Activated T-helper 17 cell treated with anti-CD3 and anti-CD28 coated beads, Interleukin-2, amount 50 U/mL, for 72 hours (primary cell): ENCODE measurements around the gene KCNIP1. TPM values are rescaled to one million over a fixed set of nuclear protein-coding genes. Genes with fewer than 3 reads are reported as not detected.

Source experiments
- ATAC-seq: fragments of 150-1000 bp; cut with Tn5 transposase; replicated peaks from 2 replicates; pipeline ENCODE4 v1.10.0; 2021; ENCODE audit warnings: mild to moderate bottlenecking, moderate library complexity
- H3K27ac Mint-ChIP-seq: one replicate; pipeline ENCODE4 v1.8.0; 2022; ENCODE audit warnings: mixed read lengths
- H3K27me3 Mint-ChIP-seq: one replicate; pipeline ENCODE4 v1.8.0; 2022; ENCODE audit warnings: mixed read lengths
- H3K36me3 Mint-ChIP-seq: one replicate; pipeline ENCODE4 v1.8.0; 2022; ENCODE audit warnings: low read depth, mild to moderate bottlenecking, mixed read lengths
- H3K4me1 Mint-ChIP-seq: one replicate; pipeline ENCODE4 v1.8.0; 2022; ENCODE audit warnings: mixed read lengths
- H3K4me3 Mint-ChIP-seq: one replicate; pipeline ENCODE4 v1.8.0; 2022; ENCODE audit warnings: mild to moderate bottlenecking, mixed read lengths
- H3K9me3 Mint-ChIP-seq: one replicate; pipeline ENCODE4 v1.8.0; 2022; ENCODE audit warnings: mixed read lengths
- total RNA-seq, 2 donors: library from RNA; stranded (reverse); gene quantifications; one replicate each; pipeline ENCODE4 v1.2.3, GENCODE V29; 2022

KCNIP1 gene
- total RNA-seq, 2 donors from 2014 or later = not detected

GRCh38 chr5:170691657-170692056 lies 187.8 kb downstream of the KCNIP1 start:
- Mint-ChIP-seq H3K27me3 (peaks cover 59% of the 10 kb centered on the region), H3K4me3 (no peak overlapping the region), H3K27ac (no peak overlapping the region), H3K4me1 (no peaks in the 10 kb centered on the region), H3K36me3 (no peaks in the 10 kb centered on the region), H3K9me3 (no peaks in the 10 kb centered on the region)
- ATAC-seq = no peak

GRCh38 chr5:170693701-170694100 lies 189.9 kb downstream of the KCNIP1 start:
- Mint-ChIP-seq H3K4me3 (no peak overlapping the region), H3K4me1 (no peaks in the 10 kb centered on the region), H3K27me3 (peaks cover 64% of the 10 kb centered on the region), H3K27ac (no peak overlapping the region), H3K9me3 (no peaks in the 10 kb centered on the region), H3K36me3 (no peaks in the 10 kb centered on the region)
- ATAC-seq = no peak

- no peaks in the 10 kb centered on the region for H3K36me3 Mint-ChIP-seq
- no peaks in the 10 kb centered on the region for H3K4me1 Mint-ChIP-seq
- H3K27ac Mint-ChIP-seq = no peak overlapping the region
- H3K27me3 Mint-ChIP-seq = peaks cover 55% of the 10 kb centered on the region
- H3K4me3 Mint-ChIP-seq = no peak overlapping the region
- H3K9me3 Mint-ChIP-seq = no peaks in the 10 kb centered on the region
- no peak for ATAC-seq
These were observed 191.1 kb downstream of the KCNIP1 start for GRCh38 chr5:170694911-170695310.

GRCh38 chr5:170697031-170697430 lies 193.2 kb downstream of the KCNIP1 start:
- H3K36me3 Mint-ChIP-seq = no peaks in the 10 kb centered on the region
- no peaks in the 10 kb centered on the region for H3K9me3 Mint-ChIP-seq
- H3K4me1 Mint-ChIP-seq = no peaks in the 10 kb centered on the region
- no peak overlapping the region for H3K4me3 Mint-ChIP-seq
- peaks cover 51% of the 10 kb centered on the region for H3K27me3 Mint-ChIP-seq
- ATAC-seq = no peak
- no peak overlapping the region for H3K27ac Mint-ChIP-seq

GRCh38 chr5:170700503-170700902 lies 196.7 kb downstream of the KCNIP1 start:
- H3K27ac Mint-ChIP-seq = no peak overlapping the region
- peaks cover 37% of the 10 kb centered on the region for H3K27me3 Mint-ChIP-seq
- no peaks in the 10 kb centered on the region for H3K9me3 Mint-ChIP-seq
- H3K4me1 Mint-ChIP-seq = no peaks in the 10 kb centered on the region
- H3K4me3 Mint-ChIP-seq = no peak overlapping the region
- H3K36me3 Mint-ChIP-seq = no peaks in the 10 kb centered on the region
- ATAC-seq = no peak

GRCh38 chr5:170701334-170701733 lies 197.5 kb downstream of the KCNIP1 start:
- H3K4me3 Mint-ChIP-seq = no peak overlapping the region
- no peaks in the 10 kb centered on the region for H3K36me3 Mint-ChIP-seq
- H3K27ac Mint-ChIP-seq = no peak overlapping the region
- ATAC-seq = no peak
- H3K9me3 Mint-ChIP-seq = no peaks in the 10 kb centered on the region
- H3K27me3 Mint-ChIP-seq = peaks cover 30% of the 10 kb centered on the region
- H3K4me1 Mint-ChIP-seq = no peaks in the 10 kb centered on the region

GRCh38 chr5:170704417-170705192 lies 200.8 kb downstream of the KCNIP1 start:
- H3K9me3 Mint-ChIP-seq = no peaks in the 10 kb centered on the region
- no peaks in the 10 kb centered on the region for H3K4me1 Mint-ChIP-seq
- ATAC-seq = no peak
- H3K36me3 Mint-ChIP-seq = no peaks in the 10 kb centered on the region
- no peak overlapping the region for H3K27ac Mint-ChIP-seq
- H3K4me3 Mint-ChIP-seq = no peak overlapping the region
- peaks cover 36% of the 10 kb centered on the region for H3K27me3 Mint-ChIP-seq

GRCh38 chr5:170709640-170710039 lies 205.8 kb downstream of the KCNIP1 start:
- no peak overlapping the region for H3K4me3 Mint-ChIP-seq
- H3K36me3 Mint-ChIP-seq = no peaks in the 10 kb centered on the region
- ATAC-seq = no peak
- peaks cover 38% of the 10 kb centered on the region for H3K27me3 Mint-ChIP-seq
- H3K4me1 Mint-ChIP-seq = no peaks in the 10 kb centered on the region
- no peak overlapping the region for H3K27ac Mint-ChIP-seq
- H3K9me3 Mint-ChIP-seq = no peaks in the 10 kb centered on the region

GRCh38 chr5:170711300-170711699 lies 207.5 kb downstream of the KCNIP1 start:
- Mint-ChIP-seq H3K9me3 (no peaks in the 10 kb centered on the region), H3K4me3 (no peak overlapping the region), H3K27ac (no peak overlapping the region), H3K4me1 (no peaks in the 10 kb centered on the region), H3K36me3 (no peaks in the 10 kb centered on the region), H3K27me3 (peaks cover 38% of the 10 kb centered on the region)
- ATAC-seq = no peak

- Mint-ChIP-seq H3K4me3 (no peak overlapping the region), H3K27ac (no peak overlapping the region), H3K9me3 (no peaks in the 10 kb centered on the region), H3K4me1 (no peaks in the 10 kb centered on the region), H3K36me3 (no peaks in the 10 kb centered on the region), H3K27me3 (peaks cover 36% of the 10 kb centered on the region)
- ATAC-seq = no peak
These were observed 211.3 kb downstream of the KCNIP1 start for GRCh38 chr5:170715141-170715540.

GRCh38 chr5:170716396-170716795 lies 212.6 kb downstream of the KCNIP1 start:
- peaks cover 28% of the 10 kb centered on the region for H3K27me3 Mint-ChIP-seq
- H3K4me3 Mint-ChIP-seq = no peak overlapping the region

GRCh38 chr5:170719551-170719950 lies 215.7 kb downstream of the KCNIP1 start:
- no peaks in the 10 kb centered on the region for H3K4me1 Mint-ChIP-seq
- H3K36me3 Mint-ChIP-seq = no peaks in the 10 kb centered on the region
- peaks cover 29% of the 10 kb centered on the region for H3K27me3 Mint-ChIP-seq
- H3K4me3 Mint-ChIP-seq = no peak overlapping the region
- no peak for ATAC-seq
- no peaks in the 10 kb centered on the region for H3K9me3 Mint-ChIP-seq
- H3K27ac Mint-ChIP-seq = no peak overlapping the region

More at GRCh38 chr5:170716396-170716795, 212.6 kb downstream of the KCNIP1 start:
- Mint-ChIP-seq H3K9me3 (no peaks in the 10 kb centered on the region), H3K4me1 (no peaks in the 10 kb centered on the region), H3K36me3 (no peaks in the 10 kb centered on the region), H3K27ac (no peak overlapping the region)
- ATAC-seq = no peak

GRCh38 chr5:170720179-170720578 lies 216.4 kb downstream of the KCNIP1 start:
- Mint-ChIP-seq H3K4me1 (no peaks in the 10 kb centered on the region), H3K27me3 (peaks cover 33% of the 10 kb centered on the region), H3K9me3 (no peaks in the 10 kb centered on the region), H3K27ac (no peak overlapping the region), H3K4me3 (no peak overlapping the region), H3K36me3 (no peaks in the 10 kb centered on the region)
- ATAC-seq = no peak

- no peaks in the 10 kb centered on the region for H3K4me1 Mint-ChIP-seq
- peaks cover 35% of the 10 kb centered on the region for H3K27me3 Mint-ChIP-seq
- H3K9me3 Mint-ChIP-seq = no peaks in the 10 kb centered on the region
- no peak for ATAC-seq
- no peak overlapping the region for H3K4me3 Mint-ChIP-seq
- no peaks in the 10 kb centered on the region for H3K36me3 Mint-ChIP-seq
- H3K27ac Mint-ChIP-seq = no peak overlapping the region
These were observed 217.2 kb downstream of the KCNIP1 start for GRCh38 chr5:170720984-170721383.

GRCh38 chr5:170721681-170722080 lies 217.9 kb downstream of the KCNIP1 start:
- Mint-ChIP-seq H3K36me3 (no peaks in the 10 kb centered on the region), H3K4me1 (no peaks in the 10 kb centered on the region), H3K4me3 (no peak overlapping the region), H3K27ac (no peak overlapping the region), H3K27me3 (peaks cover 32% of the 10 kb centered on the region), H3K9me3 (no peaks in the 10 kb centered on the region)
- no peak for ATAC-seq
